Right kidney (tissue), 1 donor: ENCODE measurements around the gene HUS1B.

ENCODE experiments used
- DNase-seq: peaks from one replicate; pipeline ENCODE4 v3.0.0-alpha.2; 2016

The HUS1B gene

GRCh38 chr6:620950-621349 lies 36.0 kb downstream of the HUS1B start:
- DNase-seq, result no peak

- DNase-seq, result no peak
Measured at GRCh38 chr6:620166-620565, 36.7 kb downstream of the HUS1B start.

DNA sequence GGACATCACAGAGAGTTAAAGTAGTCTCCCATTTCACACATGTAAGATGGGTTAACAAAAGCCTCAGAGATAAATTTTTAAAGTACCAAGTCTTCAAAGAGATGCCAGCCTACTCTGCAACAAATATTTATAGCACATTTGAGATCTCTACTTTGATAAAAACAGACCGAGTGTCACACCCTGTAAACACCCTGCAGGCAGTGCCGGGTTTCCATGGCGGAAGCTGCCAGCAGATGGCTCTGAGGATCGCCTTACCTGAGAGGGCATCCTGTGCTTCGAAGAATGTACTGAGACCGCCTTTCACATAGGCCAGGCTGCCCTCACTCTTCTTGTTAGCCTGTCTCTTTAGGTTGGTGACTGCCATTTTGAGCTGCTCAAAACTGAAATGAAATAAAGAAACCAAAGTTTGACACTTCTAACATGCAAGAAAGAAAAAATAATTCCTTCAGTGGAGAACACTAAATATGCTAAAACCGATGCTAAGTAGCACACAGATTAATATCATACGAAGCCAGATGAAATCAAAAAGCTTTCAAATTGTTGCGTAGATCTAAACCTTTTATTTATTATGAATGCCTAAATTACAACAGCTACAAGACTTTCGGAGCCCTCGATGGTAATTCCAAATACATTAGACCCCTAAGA lies 39.3 kb downstream of the HUS1B start:
- no peak for DNase-seq

- DNase-seq, result no peak
Measured at GRCh38 chr6:613981-614380, 42.9 kb downstream of the HUS1B start.

DNA sequence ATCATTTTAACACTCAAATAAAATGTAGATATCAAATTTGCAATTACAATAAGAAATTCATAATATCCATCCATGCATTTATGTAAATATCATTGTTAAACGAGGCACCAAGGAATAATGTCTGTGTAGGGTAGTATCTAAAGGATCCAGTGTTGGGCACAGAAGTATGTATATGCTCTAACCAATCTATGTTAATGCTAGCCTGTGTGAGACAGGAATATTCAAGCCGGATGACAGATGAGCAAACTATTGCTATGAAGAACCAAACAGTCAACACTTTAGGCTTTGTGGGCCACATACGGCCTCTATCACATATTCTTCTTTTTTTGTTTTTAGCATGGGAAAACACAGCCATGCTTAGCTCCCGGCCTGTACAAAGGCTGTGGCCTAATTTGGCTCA lies 45.0 kb downstream of the HUS1B start:
- no peak for DNase-seq

GRCh38 chr6:610882-611281 lies 46.0 kb downstream of the HUS1B start:
- no peak for DNase-seq

DNA sequence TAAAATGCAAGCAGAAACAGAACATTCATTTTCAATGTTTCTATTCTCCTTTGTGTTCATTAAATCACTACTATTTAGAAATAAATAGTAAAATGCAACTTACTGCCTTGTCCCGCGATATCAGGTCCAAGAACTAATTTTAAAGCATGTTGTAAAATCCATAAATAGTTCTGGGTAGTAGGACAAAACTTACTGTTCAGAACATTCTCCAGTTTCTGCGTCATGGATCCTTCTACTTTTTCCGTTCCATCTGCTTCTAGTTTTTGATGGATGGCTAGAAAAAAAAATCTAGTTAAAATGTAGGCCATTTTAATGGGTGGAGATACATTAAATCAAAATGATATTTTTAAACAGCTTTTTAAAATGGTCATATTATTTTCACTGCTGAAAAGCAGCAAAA lies 47.0 kb downstream of the HUS1B start:
- no peak for DNase-seq

DNA sequence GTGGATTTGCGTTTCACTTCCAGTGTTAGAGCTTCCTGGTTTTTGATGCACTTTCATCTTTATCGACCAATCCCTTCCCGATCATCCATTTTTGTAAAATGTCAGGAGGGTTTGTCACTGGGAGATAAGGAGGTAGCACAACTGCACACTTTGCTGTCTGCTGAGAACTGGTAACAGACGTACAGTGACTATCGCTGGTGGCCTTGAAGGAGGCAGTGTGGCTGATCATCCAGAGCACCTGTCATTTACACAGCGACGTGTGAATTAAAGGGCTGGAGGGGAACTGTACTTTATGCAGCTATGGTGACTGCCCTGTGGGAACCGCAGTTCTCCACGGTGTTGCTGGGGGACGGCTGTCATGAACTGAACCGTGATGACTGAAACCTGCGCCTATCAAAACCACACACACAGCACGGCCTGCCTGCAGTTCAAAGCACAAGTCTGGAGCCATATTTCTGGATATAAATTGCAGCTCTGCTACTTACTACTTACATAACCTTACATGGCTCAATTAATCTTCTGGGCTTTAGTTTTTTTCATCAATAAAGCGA lies 50.0 kb downstream of the HUS1B start:
- no peak for DNase-seq
